ENCODE data around the gene PTPN14.

PTPN14 gene

GRCh38 chr1:214500340-214501055 lies 50.9 kb downstream of the PTPN14 start:
- H3K27ac ChIP-seq (ENCODE audit: extremely low read depth, low read depth, low read length) = no peak overlapping the region
- CTCF ChIA-PET = no interaction called here
- POLR2A ChIA-PET = no interaction called here
- H3K4me1 ChIP-seq (ENCODE audit: control insufficient read depth, insufficient read depth, low read length) = 0 out of 2 replicates have a peak, but pooled peaks cover 2% of the 10 kb centered on the region
- TF ChIP-seq ZBTB7A (tag by site-specific recombination; IDR thresholded peaks at IDR 0.05; ENCODE audit: low read depth) = no peak
- H3K9me3 ChIP-seq (ENCODE audit: control insufficient read depth, insufficient read depth, low read depth, low read length) = no peaks in the 10 kb centered on the region
- H3K4me3 ChIP-seq (ENCODE audit: low read depth, low read length) = no peak overlapping the region
- H3K36me3 ChIP-seq (ENCODE audit: control insufficient read depth in 2 of 2, insufficient read depth in 1 of 2, low read length in 2 of 2) = no peaks in the 10 kb centered on the region

GRCh38 chr1:214499732-214500131 lies 51.7 kb downstream of the PTPN14 start:
- Histone ChIP-seq H3K4me1 (ENCODE audit: control insufficient read depth, insufficient read depth, low read length) (peaks cover 2% of the 10 kb centered on the region; the same call in 1 of the 2 replicates), H3K36me3 (ENCODE audit: control insufficient read depth in 2 of 2, insufficient read depth in 1 of 2, low read length in 2 of 2) (no peaks in the 10 kb centered on the region), H3K9me3 (ENCODE audit: control insufficient read depth, insufficient read depth, low read depth, low read length) (no peaks in the 10 kb centered on the region), H3K4me3 (ENCODE audit: low read depth, low read length) (no peak overlapping the region), H3K27ac (ENCODE audit: extremely low read depth, low read depth, low read length) (no peak overlapping the region)
- ChIA-PET CTCF (no interaction called here), POLR2A (no interaction called here)
- TF ChIP-seq KLF1 (tag by site-specific recombination; IDR thresholded peaks at IDR 0.05) (no peak), ZNF544 (tag by site-specific recombination; IDR thresholded peaks at IDR 0.05) (no peak)

GRCh38 chr1:214498021-214498420 lies 53.4 kb downstream of the PTPN14 start:
- TF ChIP-seq TRIM28 (IDR thresholded peaks at IDR 0.05; ENCODE audit: borderline replicate concordance, low read length) (no peak), OVOL3 (tag by site-specific recombination; IDR thresholded peaks at IDR 0.05) (no peak), PRDM2 (tag by site-specific recombination; IDR thresholded peaks at IDR 0.05; ENCODE audit: borderline replicate concordance) (no peak), ZBTB11 (tag by site-specific recombination; conservative IDR thresholded peaks at IDR 0.05; ENCODE audit: low read depth) (no peak), ZNF692 (tag by site-specific recombination; IDR thresholded peaks at IDR 0.05) (no peak), REPIN1 (tag by site-specific recombination; IDR thresholded peaks at IDR 0.05; ENCODE audit: low read depth) (no peak), ZNF404 (tag by site-specific recombination; IDR thresholded peaks at IDR 0.05) (no peak), BCL11B (tag by site-specific recombination; IDR thresholded peaks at IDR 0.05; ENCODE audit: low read depth) (no peak)
- no peaks in the 10 kb centered on the region for H3K9me3 ChIP-seq (ENCODE audit: control insufficient read depth, insufficient read depth, low read depth, low read length)
- H3K27ac ChIP-seq (ENCODE audit: extremely low read depth, low read depth, low read length) = no peak overlapping the region
- ChIA-PET POLR2A (no interaction called here), CTCF (interaction anchor here (0.8 to 1.1 kb wide), 2 partner anchors 90 to 236 kb away, joined by 4 read pairs; no protein-coding TSS in a partner anchor)
- H3K36me3 ChIP-seq (ENCODE audit: control insufficient read depth in 2 of 2, insufficient read depth in 1 of 2, low read length in 2 of 2) = no peaks in the 10 kb centered on the region
- no peak overlapping the region for H3K4me3 ChIP-seq (ENCODE audit: low read depth, low read length)
- H3K4me1 ChIP-seq (ENCODE audit: control insufficient read depth, insufficient read depth, low read length) = no peaks in the 10 kb centered on the region; the same call in 1 of the 2 replicates

All from HEK293 (cell line).